Smooth muscle cell of the brain vasculature (primary cell): ENCODE data around the gene COL9A2.

Experiments
- DNase-seq: peaks from one replicate; pipeline ENCODE4 v3.0.0-alpha.2; 2012; ENCODE audit warnings: low read depth, low spot score

The COL9A2 gene

DNA sequence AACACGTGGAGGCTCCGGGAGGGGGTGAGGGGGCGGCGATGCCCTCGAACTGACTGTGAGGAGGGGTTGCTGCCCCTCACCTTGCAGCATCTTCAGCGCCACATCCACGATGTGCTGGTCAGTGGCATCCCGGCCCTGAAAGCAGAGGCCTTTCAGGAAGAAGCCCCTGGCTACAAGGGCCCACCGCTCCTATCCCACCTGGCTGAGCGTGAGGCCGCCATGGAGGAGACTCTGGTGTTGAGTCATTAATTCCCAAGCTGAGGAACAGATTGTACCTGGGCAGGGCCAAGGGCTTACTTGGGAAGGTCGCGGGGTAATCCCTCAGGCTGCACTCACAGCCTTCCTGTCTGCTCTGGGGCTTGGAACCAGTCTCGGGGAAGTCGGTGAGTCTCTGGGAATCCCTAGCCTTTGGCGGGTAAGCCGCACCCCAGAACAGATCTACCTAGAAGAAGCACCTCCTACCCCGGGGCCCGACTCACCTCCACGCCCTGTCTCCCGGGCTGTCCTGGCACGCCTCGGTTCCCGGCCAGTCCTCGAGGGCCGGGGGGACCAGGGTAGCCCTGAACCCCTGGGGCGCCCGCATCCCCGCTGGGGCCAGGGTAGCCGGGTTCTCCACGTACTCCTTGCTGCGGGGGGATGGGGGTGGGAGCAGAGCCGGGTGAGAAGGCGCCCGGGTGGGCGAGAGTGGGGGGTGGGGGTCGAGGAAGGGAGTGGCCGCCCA lies 13.9 kb downstream of the COL9A2 start:
- no peak for DNase-seq

DNA sequence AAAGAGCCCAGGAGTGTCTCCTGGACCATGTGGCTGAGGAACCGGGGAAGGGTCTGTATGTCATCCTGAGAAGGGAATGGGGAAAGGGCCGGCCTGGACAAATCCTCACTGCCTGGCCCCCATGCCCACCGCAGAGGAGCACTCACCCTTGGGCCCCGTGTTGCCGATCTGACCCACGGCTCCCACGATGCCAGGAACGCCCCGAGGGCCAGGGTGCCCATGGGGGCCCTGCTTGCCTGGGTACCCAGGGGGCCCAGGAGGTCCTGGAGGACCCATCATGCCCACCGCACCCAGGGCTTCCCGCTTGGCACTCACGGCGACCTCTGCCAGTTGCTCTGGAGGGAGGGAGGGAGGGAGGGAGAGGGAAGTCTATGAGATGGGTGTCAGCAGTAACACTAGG lies 14.6 kb downstream of the COL9A2 start:
- no peak for DNase-seq

DNA sequence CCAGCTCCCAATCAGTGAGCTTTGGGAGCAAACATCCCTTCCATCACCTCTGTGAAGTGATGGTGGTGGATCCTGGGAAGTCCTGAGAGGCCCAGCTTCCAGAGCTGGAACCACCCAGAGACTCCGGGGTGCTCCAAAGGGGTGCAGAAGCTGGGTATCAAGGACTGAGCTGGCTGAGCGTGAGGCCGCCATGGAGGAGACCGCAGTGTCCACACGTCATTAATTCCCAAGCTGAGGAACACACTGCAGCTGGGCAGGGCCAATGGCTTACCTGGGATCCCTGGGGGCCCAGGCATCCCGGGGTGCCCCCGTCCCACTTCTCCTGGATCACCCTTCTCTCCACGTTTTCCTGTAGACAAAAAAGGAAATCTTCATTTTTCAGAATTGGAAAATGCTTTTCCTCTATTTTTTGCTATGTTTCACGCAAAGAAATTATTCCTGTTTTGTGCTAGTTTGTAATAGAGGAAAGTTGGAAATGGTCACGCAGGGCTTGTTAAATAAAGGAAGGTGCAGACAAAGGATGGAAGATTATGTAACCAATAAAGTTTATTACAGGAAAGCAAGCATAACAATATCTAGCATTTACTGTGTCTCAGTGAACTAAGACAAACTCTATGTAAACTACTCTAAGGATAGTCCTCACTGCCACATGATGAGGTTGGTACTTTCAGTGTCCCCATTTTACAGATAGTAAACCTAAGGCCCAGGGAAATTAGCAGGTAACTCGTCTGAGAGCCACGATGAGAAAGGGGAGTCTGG lies 15.4 kb downstream of the COL9A2 start:
- DNase-seq: no peak

DNA sequence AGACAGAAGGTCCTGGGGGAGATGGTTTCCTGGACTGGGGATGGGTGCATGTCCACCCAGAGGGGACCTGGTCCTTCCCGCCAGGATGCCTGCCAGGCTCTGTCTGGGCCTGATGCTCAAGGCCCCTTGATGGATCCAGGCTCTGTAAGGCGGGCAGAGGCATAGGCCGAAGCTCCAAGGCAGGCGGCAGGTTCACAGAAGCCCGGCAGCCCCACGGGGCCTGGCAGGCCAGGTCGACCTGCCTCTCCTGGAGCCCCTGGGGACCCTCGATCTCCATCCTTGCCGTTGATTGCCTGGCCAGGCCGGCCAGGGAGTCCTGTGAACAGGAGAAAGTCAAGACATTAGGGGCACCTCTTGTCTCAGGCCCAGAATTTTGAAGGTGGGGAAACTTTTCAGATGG lies 16.0 kb downstream of the COL9A2 start:
- DNase-seq: no peak

DNA sequence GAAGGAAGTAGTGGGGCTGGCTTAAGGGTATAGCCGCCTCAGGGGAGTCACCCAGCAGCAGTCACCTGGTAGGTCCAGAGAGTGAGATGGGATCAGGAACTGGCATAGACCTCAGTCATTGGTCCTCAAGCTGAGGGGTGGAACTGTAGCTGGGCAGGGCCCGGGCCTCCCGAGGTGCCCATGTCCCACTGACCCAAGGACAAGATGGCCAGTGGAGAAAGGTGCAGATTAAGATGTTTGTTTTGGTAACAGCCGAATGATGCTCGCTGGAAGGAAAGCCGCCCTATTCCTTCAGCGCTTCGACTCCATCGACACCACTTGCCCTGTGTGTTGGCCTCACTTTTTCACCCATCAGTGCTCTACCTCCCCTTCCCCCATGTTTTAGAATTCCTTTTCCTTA lies 16.4 kb downstream of the COL9A2 start:
- no peak for DNase-seq

DNA sequence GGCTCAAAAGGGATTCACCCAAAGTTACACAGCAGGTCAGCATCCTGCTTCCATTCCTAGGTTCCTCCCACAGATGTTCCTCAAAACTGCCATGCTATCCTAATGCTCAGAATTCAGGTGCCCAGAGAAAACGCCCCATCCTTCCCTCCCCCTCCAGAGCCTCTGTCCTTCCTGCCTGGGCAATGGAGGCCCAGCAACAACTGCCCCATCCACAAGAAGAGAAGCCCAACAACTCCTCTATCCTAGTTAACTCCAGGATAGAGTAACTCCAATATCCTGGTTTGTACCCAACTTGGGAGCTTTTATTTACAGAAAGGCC lies 16.9 kb downstream of the COL9A2 start:
- no peak for DNase-seq

DNA sequence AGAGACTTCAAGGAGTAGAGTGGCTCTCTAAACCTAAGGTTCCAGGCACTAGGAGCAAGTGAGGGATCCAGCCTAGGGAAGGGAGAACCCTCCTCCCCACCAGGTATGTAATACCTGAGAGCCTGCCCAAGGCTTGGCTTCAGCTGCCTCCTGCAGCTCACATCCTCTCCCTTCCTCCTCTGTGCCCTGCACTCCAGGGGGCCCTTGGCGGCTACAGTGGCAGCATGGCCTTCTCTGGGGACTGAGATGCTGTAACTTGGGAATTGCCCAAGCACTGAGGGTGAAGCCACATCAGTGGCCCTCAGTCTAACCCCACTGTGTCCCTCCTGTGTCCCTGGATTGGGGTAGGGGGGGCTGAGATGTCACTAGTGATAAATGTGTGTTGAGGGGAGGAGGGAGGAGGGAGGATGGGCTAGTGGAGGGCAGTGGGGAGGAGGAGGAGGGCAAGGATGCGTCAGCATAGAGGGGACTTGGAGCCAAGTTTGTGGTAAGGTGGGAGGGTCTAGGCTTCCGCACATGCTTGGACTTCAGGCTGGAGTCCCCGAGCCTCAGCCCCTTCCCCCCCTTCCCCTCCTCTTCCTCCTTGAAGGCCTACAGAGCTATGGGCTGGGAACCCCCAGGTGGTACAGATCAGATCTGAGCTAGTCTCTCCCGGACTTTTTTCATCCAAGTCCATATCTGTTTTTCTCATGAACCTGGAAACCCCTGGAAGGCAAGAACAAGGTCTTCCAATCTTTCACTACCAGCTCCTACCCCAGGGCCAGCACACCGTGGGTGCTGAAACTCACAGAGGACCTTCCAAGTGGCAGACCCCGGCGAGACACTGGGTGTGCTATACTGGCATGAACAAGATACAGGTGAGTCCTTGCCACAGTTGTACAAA lies 17.5 kb downstream of the COL9A2 start:
- DNase-seq: no peak

DNA sequence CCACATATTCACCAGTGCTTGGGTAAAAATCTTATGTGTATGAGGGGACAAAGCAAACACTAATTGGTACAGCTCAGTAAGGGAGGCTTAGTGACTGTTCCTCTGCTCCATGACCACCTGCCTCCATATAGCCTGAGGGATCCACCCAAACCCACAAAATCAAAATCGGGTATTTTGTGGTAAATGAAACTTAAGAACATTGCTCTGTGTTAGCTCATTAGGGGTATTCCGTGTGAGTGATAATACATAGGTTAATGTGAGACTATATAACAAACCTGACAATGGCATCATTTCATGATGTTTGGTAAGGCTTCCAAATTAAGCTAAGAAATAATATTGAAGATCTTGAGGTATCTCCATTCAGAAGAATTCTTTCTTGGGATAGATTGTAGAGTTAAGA lies 25.8 kb downstream of the COL9A2 start:
- no peak for DNase-seq

DNA sequence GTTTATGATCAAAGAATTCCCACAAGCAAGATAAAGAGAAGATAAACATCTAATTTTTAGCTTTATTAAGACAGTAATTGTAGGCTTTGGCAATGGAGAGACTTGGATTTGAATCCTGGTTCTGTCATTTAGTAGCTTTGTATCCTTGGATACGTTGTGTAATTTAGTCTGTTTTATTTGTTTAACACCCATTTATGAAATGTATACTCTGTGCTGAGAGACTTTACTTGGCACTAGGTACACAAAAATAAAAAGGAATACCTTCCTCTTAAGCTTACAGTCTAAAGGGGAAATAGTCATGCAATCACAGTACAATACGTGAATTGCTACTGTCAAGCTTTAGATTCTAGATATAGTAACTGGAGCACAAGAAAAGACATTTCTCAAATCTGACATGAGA lies 35.2 kb downstream of the COL9A2 start:
- no peak for DNase-seq

DNA sequence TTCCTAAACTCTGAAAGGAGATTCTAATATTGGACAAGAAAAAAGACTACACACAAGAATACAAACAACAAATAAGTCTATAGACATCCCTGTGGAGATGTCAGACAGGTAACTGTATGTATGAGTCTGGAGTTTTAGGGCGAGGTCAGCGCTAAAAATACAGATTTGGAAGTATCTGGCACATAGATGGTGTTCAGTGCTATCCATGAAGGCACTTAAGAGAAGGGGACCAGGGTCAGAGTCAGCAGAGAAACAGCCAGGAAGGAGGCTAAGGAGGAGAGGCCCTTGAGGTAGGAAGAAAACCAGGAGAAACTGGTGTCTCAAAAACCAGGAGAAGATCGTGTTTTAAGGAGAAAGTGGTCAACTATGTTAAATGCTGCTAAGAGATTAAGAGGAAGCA lies 41.0 kb downstream of the COL9A2 start:
- no peak for DNase-seq

DNA sequence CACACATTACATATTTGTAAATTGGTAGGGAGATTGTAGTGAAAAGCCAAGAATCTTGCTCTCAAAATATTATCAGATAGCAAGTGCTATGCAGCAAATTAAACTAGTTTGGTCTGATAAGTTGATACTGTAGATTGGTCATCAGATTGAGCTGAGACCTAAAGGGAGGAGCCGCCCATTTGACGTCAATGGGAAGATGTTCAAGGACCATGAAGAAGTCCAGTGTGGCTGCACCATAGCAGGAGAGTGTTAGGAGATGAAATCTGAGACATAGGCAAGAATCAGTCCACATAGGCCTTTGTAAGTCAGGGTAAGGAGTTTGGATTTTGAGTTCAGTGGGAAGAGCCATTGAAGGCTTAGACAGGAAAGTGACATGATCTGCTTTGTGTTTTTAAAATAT lies 42.8 kb downstream of the COL9A2 start:
- no peak for DNase-seq

DNA sequence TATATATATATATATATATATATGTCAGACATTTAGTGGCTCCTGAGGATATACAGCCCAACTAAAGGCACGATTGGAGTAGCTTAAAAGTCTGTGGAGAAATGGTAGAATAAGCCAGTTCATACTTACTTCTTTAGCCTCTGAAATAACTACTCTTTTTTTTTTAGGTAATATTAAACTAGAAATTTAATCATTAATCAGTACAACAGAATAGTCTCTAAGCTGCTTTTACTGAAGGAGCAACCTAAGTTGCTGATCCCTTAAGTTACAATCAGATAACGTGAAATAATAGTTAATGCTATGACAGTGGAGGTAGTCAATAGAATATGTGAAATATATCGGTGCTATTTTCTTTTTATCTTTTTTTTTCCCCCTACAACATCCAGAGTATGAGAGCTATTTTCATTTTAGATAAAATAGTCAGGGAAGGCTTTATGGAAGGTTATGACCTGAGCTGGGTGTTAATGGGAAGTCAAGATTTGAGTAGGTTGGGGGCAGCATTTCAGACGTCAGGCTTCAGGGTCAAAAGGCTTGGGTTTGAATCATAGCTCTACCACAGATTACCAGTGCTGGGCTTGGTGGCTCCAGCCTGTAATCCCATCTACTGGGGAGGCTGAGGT lies 43.4 kb downstream of the COL9A2 start:
- DNase-seq: no peak

DNA sequence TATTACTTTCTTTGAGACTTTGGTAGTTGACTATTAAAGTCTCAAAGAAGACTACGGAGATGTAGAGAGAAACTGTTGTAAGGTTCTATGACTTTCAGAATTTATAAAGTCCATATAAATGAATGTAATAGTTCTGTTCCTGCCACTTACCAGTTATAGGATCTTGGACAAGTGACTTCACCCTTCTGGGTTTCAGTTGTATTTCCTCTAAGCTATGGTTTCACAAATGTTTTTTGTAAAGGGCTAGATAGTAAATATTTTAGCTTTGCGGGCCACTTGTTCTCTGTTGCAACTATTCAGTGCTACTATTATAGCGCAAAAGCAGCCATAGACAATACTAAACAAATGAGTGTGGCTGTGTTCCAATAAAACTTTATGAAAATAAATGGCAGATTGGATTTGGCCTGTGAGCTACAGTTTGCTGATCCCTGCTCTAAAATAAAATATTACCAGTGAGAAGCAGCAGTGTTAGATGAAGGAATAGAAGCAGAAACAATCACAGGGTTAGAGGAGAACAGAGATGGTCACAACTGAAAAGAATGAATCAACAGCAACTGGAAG lies 44.4 kb downstream of the COL9A2 start:
- no peak for DNase-seq

DNA sequence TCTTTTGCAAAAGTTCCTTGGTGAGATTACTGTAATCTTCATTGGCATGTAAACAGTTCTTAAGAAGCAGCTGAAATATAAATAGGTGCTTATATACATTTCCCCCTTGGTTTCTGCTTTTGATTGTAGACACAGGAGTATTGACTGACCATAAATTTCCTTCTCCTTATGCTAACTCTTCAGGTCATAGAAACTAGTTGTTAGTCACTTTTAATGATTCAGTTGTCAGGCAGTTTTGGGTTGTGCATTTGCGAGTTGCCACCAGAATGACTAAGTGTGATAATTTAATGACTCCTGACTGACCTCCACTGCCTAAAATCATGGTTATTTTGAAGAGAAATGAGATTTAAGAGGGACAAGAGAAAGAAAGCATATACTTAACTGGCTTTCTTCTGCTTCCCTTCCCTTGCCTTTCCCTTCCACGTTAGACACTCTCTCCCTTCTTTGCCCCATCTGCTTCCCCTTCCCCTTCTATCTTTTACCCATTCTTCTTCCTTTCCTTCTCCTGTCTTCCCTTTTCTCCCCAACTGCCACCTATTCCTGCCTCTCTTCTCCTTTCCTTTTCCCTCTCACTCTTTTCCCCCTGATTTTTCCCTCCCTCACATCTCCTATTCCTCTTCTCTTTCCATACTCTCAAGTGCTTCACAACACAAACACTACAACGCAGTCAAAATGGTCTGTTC lies 46.8 kb downstream of the COL9A2 start:
- DNase-seq: no peak

DNA sequence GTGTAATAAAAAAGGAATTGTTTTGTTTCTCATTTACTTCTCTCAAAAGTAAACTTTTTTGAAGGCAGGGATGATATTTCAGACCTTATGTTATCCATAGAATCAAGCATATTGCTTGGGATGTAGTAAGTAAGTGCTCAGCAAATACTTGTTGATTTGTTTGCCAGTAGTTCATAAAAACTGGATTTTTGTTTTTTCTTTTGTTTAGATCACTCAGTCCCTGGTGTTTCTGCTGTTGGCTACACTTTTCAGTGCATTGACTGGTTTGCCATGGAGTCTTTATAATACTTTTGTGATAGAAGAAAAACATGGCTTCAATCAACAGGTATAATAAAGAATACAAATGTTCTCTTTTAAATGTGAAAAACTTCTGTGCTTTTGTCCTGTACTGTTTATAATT lies 48.9 kb downstream of the COL9A2 start:
- no peak for DNase-seq

DNA sequence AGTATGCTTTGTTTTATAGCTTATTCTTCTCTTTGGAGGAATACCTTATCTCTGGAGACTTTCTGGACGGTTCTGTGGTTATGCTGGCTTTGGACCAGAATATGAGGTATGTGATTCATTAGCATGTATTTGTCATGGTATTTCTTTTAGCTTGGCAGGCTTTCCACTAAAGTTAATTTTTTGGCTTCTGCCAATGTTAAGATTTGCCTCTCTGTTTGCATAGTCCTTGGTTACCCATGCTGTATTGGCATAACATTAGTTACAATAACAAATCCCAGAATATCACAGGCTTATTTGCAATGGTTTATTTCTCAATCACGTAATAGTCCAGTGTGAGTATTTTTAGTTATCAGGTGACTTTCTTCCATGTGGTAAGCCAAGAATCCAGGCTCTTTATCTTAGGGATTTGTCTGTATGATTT lies 49.3 kb downstream of the COL9A2 start:
- DNase-seq: no peak

DNA sequence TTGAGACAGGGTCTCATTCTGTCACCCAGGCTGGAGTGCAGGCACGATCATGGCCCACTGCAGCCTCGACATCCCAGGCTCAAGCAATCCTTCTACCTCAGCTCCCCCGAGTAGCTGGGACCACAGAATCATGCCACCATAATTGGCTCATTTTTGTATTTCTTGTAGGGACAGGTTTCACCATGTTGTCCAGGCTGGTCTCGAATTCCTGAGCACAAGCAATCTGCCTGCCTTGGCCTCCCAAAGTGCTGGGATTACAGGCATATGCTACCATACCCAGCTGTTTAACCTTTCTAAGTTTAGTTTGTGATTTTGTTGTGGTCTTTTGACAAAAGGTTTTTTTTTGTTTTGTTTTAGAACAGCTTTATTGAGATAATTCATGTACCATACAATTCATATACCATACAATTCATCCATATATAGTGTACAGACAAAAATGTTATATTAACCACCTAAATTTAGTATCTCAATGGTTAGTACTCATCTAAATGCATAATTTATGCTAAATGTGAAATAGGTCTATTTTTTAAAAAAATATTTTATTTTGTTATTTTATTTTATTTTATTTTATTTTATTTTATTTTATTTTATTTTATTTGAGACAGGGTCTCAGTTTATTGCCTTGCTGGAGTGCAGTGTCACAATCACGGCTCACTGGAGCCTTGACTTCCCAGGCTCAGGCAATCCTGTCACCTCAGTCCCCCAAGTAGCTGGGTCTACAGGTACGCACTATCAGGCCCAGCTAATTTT lies 50.1 kb downstream of the COL9A2 start:
- DNase-seq: no peak

DNA sequence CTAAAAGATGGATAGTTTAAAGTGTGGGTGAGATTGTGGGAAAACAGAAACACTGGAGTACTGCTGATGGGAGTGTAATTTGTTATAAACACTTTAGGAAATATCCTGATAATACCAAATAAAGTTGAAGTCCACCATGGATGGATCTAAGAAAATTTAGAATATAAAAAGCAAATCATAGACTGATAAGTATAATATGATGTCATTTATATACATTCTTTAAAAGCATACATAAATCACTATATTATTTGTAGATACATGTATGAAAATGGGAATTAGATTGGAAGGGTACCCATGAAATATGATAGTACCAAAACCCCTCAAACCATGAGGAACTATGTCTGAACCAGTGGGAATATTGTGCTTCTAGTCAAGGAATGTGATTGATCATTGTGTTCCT lies 51.2 kb downstream of the COL9A2 start:
- no peak for DNase-seq

DNA sequence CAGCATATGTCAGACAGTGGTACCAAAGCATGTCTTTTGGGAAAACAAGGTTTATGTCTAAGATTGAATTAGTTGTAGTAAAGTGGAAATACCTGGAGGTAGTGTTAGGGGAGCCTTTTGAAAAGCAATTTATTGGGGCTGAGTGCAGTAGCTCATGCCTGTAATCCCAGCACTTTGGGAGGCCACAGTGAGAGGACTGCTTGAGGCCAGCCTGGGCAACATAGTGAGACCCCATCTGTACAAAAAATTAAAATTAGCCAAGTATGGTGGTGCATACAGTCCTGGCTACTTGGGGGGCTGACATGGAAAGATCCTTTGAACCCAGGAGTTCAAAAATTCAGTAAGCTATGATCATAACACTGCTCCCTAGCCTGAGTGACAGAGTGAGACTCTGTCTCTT lies 51.8 kb downstream of the COL9A2 start:
- DNase-seq: no peak

DNA sequence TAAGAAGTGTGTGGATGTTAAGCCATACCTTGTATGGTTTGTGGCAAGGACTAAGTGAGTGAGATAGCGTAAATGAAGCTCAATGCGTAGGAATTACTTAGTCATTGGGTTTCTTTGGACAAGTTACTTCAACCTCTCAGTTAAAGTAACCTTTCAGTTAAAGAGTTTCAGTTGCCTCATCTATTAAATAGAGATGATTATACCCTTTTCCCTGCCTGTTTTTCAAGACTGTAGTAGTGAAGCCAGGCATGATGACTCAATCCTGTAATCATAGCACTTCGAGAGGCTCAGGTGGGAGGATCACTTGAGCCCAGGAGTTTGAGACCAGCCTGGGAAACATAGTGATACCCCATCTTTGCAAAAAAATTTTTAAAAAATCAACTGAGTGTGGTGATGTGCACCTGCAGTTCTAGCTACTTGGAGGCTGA lies 52.7 kb downstream of the COL9A2 start:
- DNase-seq: no peak

DNA sequence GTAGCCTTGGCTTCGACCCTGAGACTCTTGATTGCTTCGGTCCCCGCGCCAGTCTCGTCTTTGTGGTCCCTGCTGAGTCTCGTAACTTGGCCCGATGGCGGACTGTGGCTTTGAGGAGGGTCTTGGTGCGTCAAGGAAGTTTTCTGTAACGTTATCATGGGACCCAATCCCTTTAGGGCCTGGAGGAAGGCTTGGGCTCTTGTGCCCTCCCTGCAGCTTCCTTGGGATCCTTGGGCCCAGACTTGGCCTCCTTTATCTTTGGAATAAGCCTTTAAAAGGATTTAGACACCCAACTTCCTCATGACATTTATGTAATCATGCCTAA lies 58.7 kb downstream of the COL9A2 start:
- DNase-seq: no peak
